Psoas muscle (tissue), 8 donors: ENCODE measurements around the gene FLNB. TPM values are rescaled to one million over a fixed set of nuclear protein-coding genes. Genes with fewer than 3 reads are reported as not detected.

Experiments used
- ATAC-seq, 4 donors: fragments of 200-7000 bp; cut with Tn5 transposase; one replicate each; pipeline ENCODE4 v1.9.1; 2020; ENCODE audit warnings: moderate library complexity in 3 of 4, mild to moderate bottlenecking in 2 of 4
- DNase-seq, 2 donors: peaks; one replicate each; pipeline ENCODE4 v3.0.0-alpha.2; 2020
- H3K27ac ChIP-seq: fragments of 200-600 bp; one replicate; pipeline ENCODE4 v1.8.0; 2022
- H3K27me3 ChIP-seq, 3 donors: fragments of 200-600 bp in 1 of 3; one replicate each; pipeline versions ENCODE4 v1.6.1 to v1.8.0; 2013 to 2022; ENCODE audit warnings: low read length in 2 of 3, mild to moderate bottlenecking in 2 of 3, moderate library complexity in 1 of 3; ENCODE audit not compliant: insufficient read depth in 3 of 3
- H3K36me3 ChIP-seq, 2 donors: fragments of 200-600 bp in 1 of 2; one replicate each; pipeline versions ENCODE4 v1.6.1 to v1.8.0; 2013 to 2022; ENCODE audit warnings: low read depth in 1 of 2, mild to moderate bottlenecking in 1 of 2, moderate library complexity in 1 of 2; ENCODE audit not compliant: insufficient read depth in 1 of 2
- H3K4me1 ChIP-seq: fragments of 200-600 bp; one replicate; pipeline ENCODE4 v1.8.0; 2022
- H3K4me3 ChIP-seq: fragments of 200-600 bp; one replicate; pipeline ENCODE4 v1.8.0; 2022; ENCODE audit warnings: mild to moderate bottlenecking
- H3K9me3 ChIP-seq: fragments of 200-600 bp; one replicate; pipeline ENCODE4 v1.8.0; 2022
- WGBS, 3 donors: extraction: QIAGEN DNeasy Blood & Tissue Kit; methylation state at CpG; one replicate each; pipeline versions ENCODE4 v1.1.6 to v1.1.7; 2013; 5-methylcytosine and 5-hydroxymethylcytosine counted together
- intact Hi-C, 2 donors: fragments of 100-400 bp; cut with DNase I; formaldehyde crosslinking; loops; one replicate each; pipeline versions ENCODE4 v1.11.0 to v1.14.2; 2022
- polyA plus RNA-seq, 3 donors: library from polyadenylated mRNA; stranded (reverse); fragments of 200-250 nt; gene quantifications; one replicate each; pipeline ENCODE4 v1.2.3, GENCODE V29; 2013
- total RNA-seq, 4 donors: library from RNA; stranded (reverse); fragmentation: NEBNext Ultra II Directional in 2 of 4; extraction: Animal tissue kit (Norgen Biotek cat#: 25700) in 2 of 4; gene quantifications; one replicate each; pipeline versions ENCODE4 v1.2.1 to v1.2.4, GENCODE V29; 2021 to 2023
- TF ChIP-seq, protein P1 (sequence below): fragments of 200-600 bp; IDR thresholded peaks from one replicate; pipeline ENCODE4 v1.8.0; 2022; ENCODE audit warnings: antibody characterized with exemption
- donor health status: healthy with polysubstance abuse.
- donor health status: DM: no; HTN: no; CAD: no; lungs with moderate emphysema.
- donor health status: Bipolar disorder and iron deficiency.
- donor health status: healthy.
- donor health status: DM: yes; HTN: yes; CAD: no.
- donor health status: DM: no; HTN: no; CAD: no.
- donor health status: DM: no; HTN: no; CAD: no.
- donor health status: DM: yes; HTN: yes; CAD: no.

Gene FLNB
- total and polyA plus RNA-seq, 7 donors = 6.4 to 17.9 (median 14.7) TPM

DNA sequence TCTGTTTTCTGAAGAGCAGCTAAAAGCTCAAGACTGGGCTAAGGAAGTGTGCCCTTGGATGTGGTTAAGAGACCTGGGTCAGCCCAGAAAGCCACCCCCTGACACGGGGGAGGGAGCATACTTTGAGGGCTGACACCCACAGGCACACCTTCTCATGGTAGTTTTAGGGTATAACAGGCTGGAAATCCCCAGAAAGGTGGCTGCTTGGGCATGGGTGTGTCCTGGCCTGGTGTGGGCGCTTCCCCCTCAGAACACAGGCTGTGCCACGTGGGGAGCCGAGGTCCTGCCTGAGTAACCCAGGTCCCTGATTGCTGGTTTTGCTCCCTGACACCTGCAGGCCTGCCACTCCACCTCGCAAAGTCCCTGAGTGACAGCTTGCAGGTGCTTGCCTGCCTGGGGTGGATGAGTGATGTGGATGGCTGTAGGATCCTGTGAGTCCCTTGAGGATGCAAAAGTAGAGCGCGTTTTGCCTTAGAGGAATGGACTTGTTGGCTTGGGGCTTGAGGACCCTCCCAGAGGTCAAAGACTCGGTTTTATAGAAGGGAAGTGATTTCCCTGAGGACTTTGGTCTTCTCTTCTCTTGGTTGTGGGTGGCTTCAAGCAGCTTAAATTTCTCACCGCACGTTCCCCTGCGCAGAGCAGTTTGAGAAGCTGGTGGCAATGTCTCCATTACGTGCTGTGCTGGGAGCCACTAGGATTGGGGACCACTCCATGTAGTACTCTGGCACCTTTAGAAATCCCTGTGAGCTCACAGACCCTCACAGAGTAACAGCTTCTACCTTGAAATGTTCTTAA, 108.1 kb downstream of the FLNB start:
- no peaks in the 10 kb centered on the region for H3K27me3 ChIP-seq
- WGBS, 3 donors = 83 to 91% (median 89%) methylated on average over 12 of the region's 12 CpGs

DNA sequence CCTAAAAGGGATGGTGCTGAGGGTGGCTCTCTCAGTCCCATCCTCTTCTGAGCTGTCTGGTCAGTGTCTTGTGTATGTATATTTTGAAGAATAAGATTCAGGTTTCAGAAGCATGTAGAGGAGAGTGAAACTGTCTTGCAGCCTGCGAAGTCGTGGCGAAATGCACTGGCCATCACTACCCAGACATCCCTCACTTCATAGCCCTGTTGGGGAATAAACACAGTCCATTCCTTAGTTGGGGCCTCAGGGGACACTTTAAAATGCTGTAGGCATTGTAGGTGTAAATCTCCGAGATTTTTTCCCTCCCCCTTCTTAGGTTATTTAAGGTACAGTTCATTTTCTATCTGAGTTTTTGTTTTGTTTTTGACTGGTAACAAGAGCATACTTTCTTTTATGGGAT, 108.8 kb downstream of the FLNB start:
- Histone ChIP-seq H3K4me3 (no peak overlapping the region), H3K4me1 (no peaks in the 10 kb centered on the region), H3K27ac (no peak overlapping the region), H3K36me3 (peaks cover 0 to 9% of the 10 kb centered on the region in 2 donors), H3K9me3 (no peaks in the 10 kb centered on the region), H3K27me3 (no peaks in the 10 kb centered on the region)
- TF ChIP-seq, protein P1, sequence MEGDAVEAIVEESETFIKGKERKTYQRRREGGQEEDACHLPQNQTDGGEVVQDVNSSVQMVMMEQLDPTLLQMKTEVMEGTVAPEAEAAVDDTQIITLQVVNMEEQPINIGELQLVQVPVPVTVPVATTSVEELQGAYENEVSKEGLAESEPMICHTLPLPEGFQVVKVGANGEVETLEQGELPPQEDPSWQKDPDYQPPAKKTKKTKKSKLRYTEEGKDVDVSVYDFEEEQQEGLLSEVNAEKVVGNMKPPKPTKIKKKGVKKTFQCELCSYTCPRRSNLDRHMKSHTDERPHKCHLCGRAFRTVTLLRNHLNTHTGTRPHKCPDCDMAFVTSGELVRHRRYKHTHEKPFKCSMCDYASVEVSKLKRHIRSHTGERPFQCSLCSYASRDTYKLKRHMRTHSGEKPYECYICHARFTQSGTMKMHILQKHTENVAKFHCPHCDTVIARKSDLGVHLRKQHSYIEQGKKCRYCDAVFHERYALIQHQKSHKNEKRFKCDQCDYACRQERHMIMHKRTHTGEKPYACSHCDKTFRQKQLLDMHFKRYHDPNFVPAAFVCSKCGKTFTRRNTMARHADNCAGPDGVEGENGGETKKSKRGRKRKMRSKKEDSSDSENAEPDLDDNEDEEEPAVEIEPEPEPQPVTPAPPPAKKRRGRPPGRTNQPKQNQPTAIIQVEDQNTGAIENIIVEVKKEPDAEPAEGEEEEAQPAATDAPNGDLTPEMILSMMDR = no peak
- intact Hi-C loops = no loop called here
- ATAC-seq (no peak), DNase-seq (no peak)
- 72 to 75% (median 72%) methylated on average over 4 of the region's 4 CpGs for WGBS, 3 donors

More for the DNA sequence above, 108.1 kb downstream of the FLNB start:
- no peak for ATAC-seq
- H3K4me1 ChIP-seq = no peaks in the 10 kb centered on the region
- no peak overlapping the region for H3K27ac ChIP-seq
- no peak for DNase-seq
- TF ChIP-seq, protein P1 = no peak
- H3K4me3 ChIP-seq = no peak overlapping the region
- no peaks in the 10 kb centered on the region for H3K9me3 ChIP-seq
- peaks cover 0 to 11% of the 10 kb centered on the region in 2 donors for H3K36me3 ChIP-seq
- intact Hi-C loops = no loop called here

DNA sequence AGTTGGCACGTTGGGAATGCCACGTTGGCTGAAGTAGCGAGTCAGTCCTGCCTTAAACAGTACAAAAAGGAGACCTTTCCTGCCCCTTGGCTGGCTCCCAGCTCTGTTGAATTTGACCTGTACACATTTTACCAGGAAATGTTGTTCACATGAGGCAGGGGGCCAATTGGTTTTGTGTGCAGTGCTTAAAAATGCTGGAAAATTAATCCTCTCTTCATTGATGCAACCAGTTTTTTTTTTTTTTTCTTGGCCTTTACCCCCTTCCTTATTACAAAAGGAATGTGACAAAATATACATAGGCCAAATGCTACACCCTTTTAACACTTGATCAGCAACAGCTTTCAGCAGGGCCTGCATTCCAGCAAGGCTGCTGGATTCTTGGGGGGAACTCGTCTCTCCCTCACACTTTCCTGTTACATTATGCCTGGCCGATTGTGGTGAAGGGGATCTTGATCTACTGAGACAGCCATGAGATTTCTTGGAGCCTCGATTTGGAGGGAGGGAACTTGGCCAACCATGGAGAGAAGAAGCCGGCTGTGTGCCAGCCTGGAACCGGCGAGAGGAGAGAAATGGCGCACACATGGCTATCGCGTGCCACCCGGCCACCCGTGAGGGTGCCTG, 109.4 kb downstream of the FLNB start:
- H3K27me3 ChIP-seq = no peaks in the 10 kb centered on the region
- H3K36me3 ChIP-seq = peaks cover 0 to 8% of the 10 kb centered on the region in 2 donors
- 21 to 38% (median 30%) methylated on average over 14 of the region's 14 CpGs for WGBS, 3 donors
- ATAC-seq = no peak
- H3K9me3 ChIP-seq = no peaks in the 10 kb centered on the region
- H3K4me1 ChIP-seq = no peaks in the 10 kb centered on the region
- TF ChIP-seq, protein P1 = no peak
- DNase-seq = peak in 1 of 2 donors; percentile 40
- H3K4me3 ChIP-seq = no peak overlapping the region
- H3K27ac ChIP-seq = no peak overlapping the region
- intact Hi-C loops = no loop called here

DNA sequence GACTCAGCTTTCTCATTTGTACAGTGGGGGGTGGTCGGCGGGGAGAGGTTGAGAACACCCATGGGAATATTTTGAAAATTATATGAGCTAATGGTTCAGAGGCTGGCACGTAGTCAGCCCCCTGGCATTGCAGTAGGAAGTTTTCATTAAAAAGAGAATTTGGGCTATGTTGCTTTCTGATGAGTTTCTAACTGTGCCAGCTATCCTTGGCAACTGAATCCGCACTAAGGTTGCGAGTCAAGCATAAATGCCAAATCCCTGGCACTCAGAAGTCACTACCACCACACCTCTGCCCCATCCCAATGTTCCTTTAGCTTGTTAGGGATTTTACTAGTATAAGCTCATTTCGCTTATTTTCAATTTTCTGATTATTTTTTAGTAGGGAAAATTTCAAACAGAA, 111.0 kb downstream of the FLNB start:
- DNase-seq = no peak
- Histone ChIP-seq H3K36me3 (peaks cover 0 to 8% of the 10 kb centered on the region in 2 donors), H3K27ac (no peak overlapping the region), H3K4me1 (no peaks in the 10 kb centered on the region), H3K9me3 (no peaks in the 10 kb centered on the region), H3K4me3 (no peak overlapping the region), H3K27me3 (no peaks in the 10 kb centered on the region)
- TF ChIP-seq, protein P1 = no peak
- no peak for ATAC-seq
- 68 to 70% (median 69%) methylated on average over 6 of the region's 6 CpGs for WGBS, 3 donors
- intact Hi-C loops = no loop called here
